ENCODE measurements around the gene MAPK1. TPM values are rescaled to one million over a fixed set of nuclear protein-coding genes. Genes with fewer than 3 reads are reported as not detected.
"Not testable (repeated sequence)": the region's sequence is repeated elsewhere in the genome, so short reads cannot be mapped to it uniquely, and the experiment has no call there.

The MAPK1 gene
- total RNA-seq, 2 experiments from 2014 or later, result 39.6 to 79.8 TPM

DNA sequence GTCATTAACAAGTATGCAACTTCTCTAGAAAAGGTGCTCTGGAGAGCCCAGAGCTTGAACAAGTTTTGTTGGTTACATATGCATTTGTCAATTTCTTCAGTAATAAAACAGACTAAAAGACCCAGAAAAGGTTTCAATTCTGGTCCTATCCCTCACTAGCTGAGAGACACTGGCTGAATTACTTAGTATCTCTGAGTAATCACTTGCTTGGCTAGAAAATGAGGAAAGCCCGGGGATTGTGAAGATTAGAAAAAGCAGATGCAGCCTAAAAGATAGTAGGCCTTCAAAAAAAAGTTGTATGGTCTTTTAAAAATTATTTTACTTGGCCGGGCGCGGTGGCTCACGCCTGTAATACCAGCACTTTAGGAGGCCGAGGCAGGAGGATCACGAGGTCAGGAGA is 41.2 kb downstream of the MAPK1 start:
- TF ChIP-seq, protein P1, sequence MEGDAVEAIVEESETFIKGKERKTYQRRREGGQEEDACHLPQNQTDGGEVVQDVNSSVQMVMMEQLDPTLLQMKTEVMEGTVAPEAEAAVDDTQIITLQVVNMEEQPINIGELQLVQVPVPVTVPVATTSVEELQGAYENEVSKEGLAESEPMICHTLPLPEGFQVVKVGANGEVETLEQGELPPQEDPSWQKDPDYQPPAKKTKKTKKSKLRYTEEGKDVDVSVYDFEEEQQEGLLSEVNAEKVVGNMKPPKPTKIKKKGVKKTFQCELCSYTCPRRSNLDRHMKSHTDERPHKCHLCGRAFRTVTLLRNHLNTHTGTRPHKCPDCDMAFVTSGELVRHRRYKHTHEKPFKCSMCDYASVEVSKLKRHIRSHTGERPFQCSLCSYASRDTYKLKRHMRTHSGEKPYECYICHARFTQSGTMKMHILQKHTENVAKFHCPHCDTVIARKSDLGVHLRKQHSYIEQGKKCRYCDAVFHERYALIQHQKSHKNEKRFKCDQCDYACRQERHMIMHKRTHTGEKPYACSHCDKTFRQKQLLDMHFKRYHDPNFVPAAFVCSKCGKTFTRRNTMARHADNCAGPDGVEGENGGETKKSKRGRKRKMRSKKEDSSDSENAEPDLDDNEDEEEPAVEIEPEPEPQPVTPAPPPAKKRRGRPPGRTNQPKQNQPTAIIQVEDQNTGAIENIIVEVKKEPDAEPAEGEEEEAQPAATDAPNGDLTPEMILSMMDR (conservative IDR thresholded peaks at IDR 0.05; ENCODE audit: low read length), result no peak
- TF ChIP-seq EZH2phosphoT487 (IDR thresholded peaks at IDR 0.05; ENCODE audit: borderline replicate concordance, low read depth, low read length), result no peak
- Histone ChIP-seq H3K4me1 (ENCODE audit: insufficient read depth, low read length, poor library complexity, severe bottlenecking) (peaks cover 21% of the 10 kb centered on the region), H3K36me3 (ENCODE audit: insufficient read depth, low read length) (no peaks in the 10 kb centered on the region), H3K4me2 (ENCODE audit: low read length) (no peak overlapping the region), H3K4me3 (ENCODE audit: low read depth, low read length, poor library complexity, severe bottlenecking) (no peak overlapping the region), H3K79me2 (ENCODE audit: insufficient read depth, low read depth, low read length) (peaks cover 88% of the 10 kb centered on the region), H3K9me2 (ENCODE audit: insufficient read depth, low read length) (no peaks in the 10 kb centered on the region), H3K9me3 (ENCODE audit: low read length) (no peaks in the 10 kb centered on the region), H3K27ac (ENCODE audit: low read depth, low read length, poor library complexity, severe bottlenecking) (no peak overlapping the region), H2AFZ (ENCODE audit: low read length) (no peak overlapping the region), H4K20me1 (ENCODE audit: insufficient read depth, low read length) (0 out of 2 replicates have a peak, but pooled peaks cover 12% of the 10 kb centered on the region)
- no TSS peak for BruUV-seq (replicated peaks)
- ChIA-PET CTCF (ENCODE audit: unreplicated experiment) (no interaction called here), POLR2A (no interaction called here)
- DNase-seq (ENCODE audit: low spot score), result no peak
- intact Hi-C loops (cut with micrococcal nuclease; ENCODE audit: unreplicated experiment), result no loop called here

DNA sequence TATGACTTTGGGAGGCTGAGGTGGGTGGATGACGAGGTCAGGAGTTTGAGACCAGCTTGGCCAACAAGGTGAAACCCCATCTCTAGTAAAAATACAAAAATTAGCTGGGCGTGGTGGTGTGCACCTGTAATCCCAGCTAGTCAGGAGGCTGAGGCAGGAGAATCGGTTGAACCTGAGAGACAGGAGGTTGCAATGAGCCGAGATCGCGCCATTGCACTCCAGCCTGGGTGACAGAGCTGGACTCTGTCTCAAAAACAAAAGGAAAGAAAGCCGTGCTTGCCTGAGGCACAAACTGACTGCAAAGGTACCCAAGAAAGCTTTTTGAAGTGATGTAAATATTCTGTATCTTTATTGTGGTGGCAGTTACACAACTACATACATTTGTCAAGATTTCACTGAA is 42.5 kb downstream of the MAPK1 start:
- H3K9me2 ChIP-seq (ENCODE audit: insufficient read depth, low read length); H3K27ac ChIP-seq (ENCODE audit: low read depth, low read length, poor library complexity, severe bottlenecking); H3K9me3 ChIP-seq (ENCODE audit: low read length); H2AFZ ChIP-seq (ENCODE audit: low read length); BruUV-seq (replicated peaks); H3K4me2 ChIP-seq (ENCODE audit: low read length); DNase-seq (ENCODE audit: low spot score); CTCF ChIA-PET (ENCODE audit: unreplicated experiment); H3K4me3 ChIP-seq (ENCODE audit: low read depth, low read length, poor library complexity, severe bottlenecking); H3K36me3 ChIP-seq (ENCODE audit: insufficient read depth, low read length); intact Hi-C loops (cut with micrococcal nuclease; ENCODE audit: unreplicated experiment): not testable (repeated sequence)
- Histone ChIP-seq H4K20me1 (ENCODE audit: insufficient read depth, low read length) (0 out of 2 replicates have a peak, but pooled peaks cover 12% of the 10 kb centered on the region), H3K79me2 (ENCODE audit: insufficient read depth, low read depth, low read length) (peaks cover 80% of the 10 kb centered on the region), H3K4me1 (ENCODE audit: insufficient read depth, low read length, poor library complexity, severe bottlenecking) (peaks cover 23% of the 10 kb centered on the region)
- POLR2A ChIA-PET, result interaction anchor here (0.6 to 1.2 kb wide), 3 partner anchors 8 to 43 kb away, joined by 3 read pairs; no protein-coding TSS in a partner anchor

DNA sequence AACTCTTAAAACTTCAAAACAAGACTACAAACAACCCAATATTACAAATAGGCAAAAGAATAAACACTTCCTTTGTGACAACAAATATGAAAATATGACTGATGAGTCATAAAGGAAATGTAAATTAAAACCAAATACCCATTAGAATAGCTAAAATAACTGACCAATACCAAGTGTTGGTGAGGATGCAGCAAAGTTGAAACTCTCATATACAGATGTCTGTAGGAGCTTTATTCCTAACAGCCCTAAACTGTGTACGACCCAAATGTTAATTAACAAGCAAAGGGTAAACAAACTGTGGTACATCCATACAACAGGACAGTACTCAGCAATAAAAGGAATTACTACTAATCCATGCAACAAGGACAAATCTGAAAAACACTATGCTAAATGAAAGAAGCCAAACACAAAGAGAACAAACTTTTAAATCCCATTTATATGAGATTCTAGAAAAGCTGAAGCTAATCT is 43.0 kb downstream of the MAPK1 start:
- POLR2A ChIA-PET, result interaction anchor here (0.6 to 1.2 kb wide), 2 partner anchors 36 to 43 kb away, joined by 3 read pairs; no protein-coding TSS in a partner anchor
- Histone ChIP-seq H3K79me2 (ENCODE audit: insufficient read depth, low read depth, low read length) (peaks cover 78% of the 10 kb centered on the region), H3K9me3 (ENCODE audit: low read length) (no peaks in the 10 kb centered on the region), H3K36me3 (ENCODE audit: insufficient read depth, low read length) (no peaks in the 10 kb centered on the region), H3K27ac (ENCODE audit: low read depth, low read length, poor library complexity, severe bottlenecking) (no peak overlapping the region), H4K20me1 (ENCODE audit: insufficient read depth, low read length) (0 out of 2 replicates have a peak, but pooled peaks cover 12% of the 10 kb centered on the region), H3K9me2 (ENCODE audit: insufficient read depth, low read length) (no peaks in the 10 kb centered on the region), H3K4me1 (ENCODE audit: insufficient read depth, low read length, poor library complexity, severe bottlenecking) (peaks cover 28% of the 10 kb centered on the region), H3K4me3 (ENCODE audit: low read depth, low read length, poor library complexity, severe bottlenecking) (no peak overlapping the region), H3K4me2 (ENCODE audit: low read length) (no peak overlapping the region), H2AFZ (ENCODE audit: low read length) (no peak overlapping the region)
- DNase-seq (ENCODE audit: low spot score), result no peak
- intact Hi-C loops (cut with micrococcal nuclease; ENCODE audit: unreplicated experiment), result no loop called here
- CTCF ChIA-PET (ENCODE audit: unreplicated experiment), result no interaction called here
- no TSS peak for BruUV-seq (replicated peaks)
- TF ChIP-seq, protein P1 (conservative IDR thresholded peaks at IDR 0.05; ENCODE audit: low read length), result no peak
- no peak for TF ChIP-seq EZH2phosphoT487 (IDR thresholded peaks at IDR 0.05; ENCODE audit: borderline replicate concordance, low read depth, low read length)
